ENCODE results near the gene CACNA2D3. TPM values are rescaled to one million over a fixed set of nuclear protein-coding genes. Genes with fewer than 3 reads are reported as not detected.

The CACNA2D3 gene
- total RNA-seq, 4 donors from 2014 or later: 0.83 to 5.0 (median 2.5) TPM

- intact Hi-C loops (cut with DNase I; ENCODE audit: low total_unique reads): no loop called here
- Histone ChIP-seq H3K4me3 (no peak overlapping the region), H3K27ac (no peak overlapping the region), H3K27me3 (no peaks in the 10 kb centered on the region), H3K4me1 (no peaks in the 10 kb centered on the region), H3K9me3 (no peaks in the 10 kb centered on the region), H3K36me3 (no peaks in the 10 kb centered on the region)
- TF ChIP-seq, protein P1, sequence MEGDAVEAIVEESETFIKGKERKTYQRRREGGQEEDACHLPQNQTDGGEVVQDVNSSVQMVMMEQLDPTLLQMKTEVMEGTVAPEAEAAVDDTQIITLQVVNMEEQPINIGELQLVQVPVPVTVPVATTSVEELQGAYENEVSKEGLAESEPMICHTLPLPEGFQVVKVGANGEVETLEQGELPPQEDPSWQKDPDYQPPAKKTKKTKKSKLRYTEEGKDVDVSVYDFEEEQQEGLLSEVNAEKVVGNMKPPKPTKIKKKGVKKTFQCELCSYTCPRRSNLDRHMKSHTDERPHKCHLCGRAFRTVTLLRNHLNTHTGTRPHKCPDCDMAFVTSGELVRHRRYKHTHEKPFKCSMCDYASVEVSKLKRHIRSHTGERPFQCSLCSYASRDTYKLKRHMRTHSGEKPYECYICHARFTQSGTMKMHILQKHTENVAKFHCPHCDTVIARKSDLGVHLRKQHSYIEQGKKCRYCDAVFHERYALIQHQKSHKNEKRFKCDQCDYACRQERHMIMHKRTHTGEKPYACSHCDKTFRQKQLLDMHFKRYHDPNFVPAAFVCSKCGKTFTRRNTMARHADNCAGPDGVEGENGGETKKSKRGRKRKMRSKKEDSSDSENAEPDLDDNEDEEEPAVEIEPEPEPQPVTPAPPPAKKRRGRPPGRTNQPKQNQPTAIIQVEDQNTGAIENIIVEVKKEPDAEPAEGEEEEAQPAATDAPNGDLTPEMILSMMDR (IDR thresholded peaks at IDR 0.05): no peak
- DNase-seq: no peak
These were observed 84.5 kb downstream of the CACNA2D3 start for GRCh38 chr3:54206874-54207273.

GRCh38 chr3:54211097-54211496 lies 88.7 kb downstream of the CACNA2D3 start:
- no peaks in the 10 kb centered on the region for H3K36me3 ChIP-seq
- TF ChIP-seq POLR2A (IDR thresholded peaks at IDR 0.05): no peak
- TF ChIP-seq, protein P1 (IDR thresholded peaks at IDR 0.05): no peak
- no peak overlapping the region for H3K4me3 ChIP-seq
- no peaks in the 10 kb centered on the region for H3K9me3 ChIP-seq
- no peaks in the 10 kb centered on the region for H3K4me1 ChIP-seq
- no peak overlapping the region for H3K27ac ChIP-seq
- DNase-seq: no peak
- H3K27me3 ChIP-seq: no peaks in the 10 kb centered on the region
- intact Hi-C loops (cut with DNase I; ENCODE audit: low total_unique reads): no loop called here

DNA sequence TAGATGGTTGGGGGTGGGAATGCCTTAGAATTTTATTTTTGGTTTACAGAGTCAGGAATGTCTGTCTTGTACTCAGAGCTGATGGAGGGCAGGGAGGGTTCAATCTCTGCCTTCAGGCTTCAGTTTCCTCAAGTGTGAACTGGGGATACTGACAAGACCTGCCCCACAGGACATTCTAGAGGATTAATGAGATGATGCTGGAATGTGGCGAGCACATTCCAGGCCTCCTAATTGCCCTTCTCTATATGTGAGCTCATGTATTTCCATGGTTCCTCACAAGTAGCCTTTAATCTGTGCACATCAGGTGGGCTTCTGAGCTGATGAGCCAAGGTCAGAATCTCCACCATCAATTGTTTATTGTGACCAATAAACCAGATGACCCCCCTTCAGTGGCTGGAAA lies 90.4 kb downstream of the CACNA2D3 start:
- Histone ChIP-seq H3K9me3 (no peaks in the 10 kb centered on the region), H3K4me1 (no peaks in the 10 kb centered on the region), H3K27me3 (no peaks in the 10 kb centered on the region), H3K36me3 (no peaks in the 10 kb centered on the region), H3K27ac (no peak overlapping the region), H3K4me3 (no peak overlapping the region)
- intact Hi-C loops (cut with DNase I; ENCODE audit: low total_unique reads): no loop called here
- no peak for TF ChIP-seq POLR2A (IDR thresholded peaks at IDR 0.05)
- TF ChIP-seq, protein P1 (IDR thresholded peaks at IDR 0.05): no peak
- DNase-seq: no peak

DNA sequence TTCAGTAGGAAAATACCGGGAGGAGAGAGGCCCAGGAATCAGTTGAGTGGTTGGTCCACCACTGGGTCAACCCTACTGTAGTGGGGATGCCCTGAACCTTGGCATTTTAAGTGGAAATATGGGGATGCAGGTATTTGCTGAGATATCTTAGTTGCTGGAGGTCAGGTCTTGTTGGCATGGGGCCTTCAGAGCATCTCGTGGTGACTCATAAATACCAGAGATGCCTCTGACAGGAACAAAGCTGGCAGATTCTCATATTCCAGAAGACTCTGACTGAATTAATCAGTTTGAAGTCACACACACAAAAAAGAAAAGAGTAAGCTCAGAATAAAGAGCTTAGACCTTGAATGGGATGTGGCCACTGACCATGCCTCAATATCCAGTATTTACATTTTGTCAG lies 91.6 kb downstream of the CACNA2D3 start:
- no peaks in the 10 kb centered on the region for H3K4me1 ChIP-seq
- H3K36me3 ChIP-seq: no peaks in the 10 kb centered on the region
- H3K4me3 ChIP-seq: no peak overlapping the region
- H3K9me3 ChIP-seq: no peaks in the 10 kb centered on the region
- TF ChIP-seq POLR2A (IDR thresholded peaks at IDR 0.05): no peak
- TF ChIP-seq, protein P1 (IDR thresholded peaks at IDR 0.05): no peak
- H3K27me3 ChIP-seq: no peaks in the 10 kb centered on the region
- no peak for DNase-seq
- no peak overlapping the region for H3K27ac ChIP-seq
- intact Hi-C loops (cut with DNase I; ENCODE audit: low total_unique reads): no loop called here

- no peak for TF ChIP-seq POLR2A (IDR thresholded peaks at IDR 0.05)
- TF ChIP-seq, protein P1 (IDR thresholded peaks at IDR 0.05): no peak
- DNase-seq: no peak
- Histone ChIP-seq H3K4me1 (no peaks in the 10 kb centered on the region), H3K27me3 (no peaks in the 10 kb centered on the region), H3K9me3 (no peaks in the 10 kb centered on the region), H3K36me3 (no peaks in the 10 kb centered on the region), H3K4me3 (no peak overlapping the region), H3K27ac (no peak overlapping the region)
- intact Hi-C loops (cut with DNase I; ENCODE audit: low total_unique reads): no loop called here
These were observed 92.5 kb downstream of the CACNA2D3 start for GRCh38 chr3:54214845-54215244.

Data from uterus (tissue), 4 donors.